K562 (cell line): Measurements from ENCODE around the gene TMEM203. TPM values are rescaled to one million over a fixed set of nuclear protein-coding genes. Genes with fewer than 3 reads are reported as not detected.

Experiments
- ATAC-seq: fragments of 200-7000 bp; cut with Tn5 transposase; 3 replicates; pipeline ENCODE4 v1.9.1; 2020; ENCODE audit warnings: moderate library complexity
- BruUV-seq: library from RNA; stranded (reverse); fragments of 400-500 nt; replicated peaks from 2 replicates; lab custom pipeline; 2021; lab: Mats Ljungman, UMichigan
- CTCF ChIA-PET: fragments of 300-600 bp; formaldehyde crosslinking; extraction: SDS; loops from one replicate; lab custom pipeline; 2021; ENCODE audit warnings: low intra/inter-chr PET ratio; lab: Yijun Ruan, JAX
- POLR2A ChIA-PET: fragments of 300-600, 350-650 bp; sonication (Branson Sonifier 250); formaldehyde crosslinking; extraction: SDS; loops from one replicate; lab custom pipeline; 2021; ENCODE audit warnings: antibody characterized with exemption, inconsistent platforms; lab: Yijun Ruan, JAX
- DNase-seq, 4 experiments: peaks; one replicate each; pipeline versions ENCODE4 v3.0.0 to v3.0.0-alpha.2; 2011 to 2018; ENCODE audit warnings: low spot score in 3 of 4, mixed read lengths in 3 of 4; ENCODE audit errors: extremely low read depth in 1 of 4
- FAIRE-seq: peaks from 2 replicates; lab custom pipeline; 2011; peaks lifted over from hg19 to GRCh38; lab: Jason Lieb, UNC
- H2AFZ ChIP-seq: 2 replicates; pipeline ENCODE4 v1.6.0; 2011; ENCODE audit warnings: low read depth, low read length, control low read depth, inconsistent platforms
- H3K27ac ChIP-seq: fragments of 200-600 bp; 3 replicates; pipeline ENCODE4 v1.8.0; 2011; ENCODE audit warnings: low read depth, mild to moderate bottlenecking, control low read depth, inconsistent platforms, low read length, moderate library complexity, mixed read lengths; ENCODE audit errors: extremely low read depth
- H3K27me3 ChIP-seq, 2 experiments: fragments of 300-600 bp in 1 of 2; 2 replicates in 1 of 2; 3 replicates in 1 of 2; pipeline versions ENCODE4 v1.6.0 to v1.8.0; 2011; ENCODE audit warnings: inconsistent platforms in 2 of 2, low read length in 2 of 2, mild to moderate bottlenecking in 1 of 2, mixed read lengths in 1 of 2, moderate library complexity in 1 of 2; ENCODE audit not compliant: control insufficient read depth in 2 of 2, insufficient read depth in 2 of 2
- H3K36me3 ChIP-seq: fragments of 300-600 bp; 3 replicates; pipeline ENCODE4 v1.8.0; 2011; ENCODE audit warnings: mild to moderate bottlenecking, low read length, inconsistent platforms; ENCODE audit not compliant: control insufficient read depth, insufficient read depth
- H3K4me1 ChIP-seq, 2 experiments: fragments of 200-600 bp in 1 of 2; replicated peaks in 1 of 2; 2 replicates in 1 of 2; 3 replicates in 1 of 2; pipeline versions ENCODE4 v1.5.1 to v1.8.0; 2011; ENCODE audit warnings: inconsistent platforms in 2 of 2, low read length in 2 of 2, mild to moderate bottlenecking in 1 of 2, mixed read lengths in 1 of 2, moderate library complexity in 1 of 2; ENCODE audit not compliant: control insufficient read depth in 2 of 2, insufficient read depth in 2 of 2
- H3K4me2 ChIP-seq: 2 replicates; pipeline ENCODE4 v1.6.1; 2011; ENCODE audit warnings: low read length, control low read depth, inconsistent platforms, mixed read lengths; ENCODE audit not compliant: insufficient read depth
- H3K4me3 ChIP-seq: fragments of 200-600 bp; sonication (generic), shearing (Covaris generic); 2 replicates; pipeline ENCODE4 v1.5.1; 2016; ENCODE audit warnings: control low read depth, inconsistent platforms
- H3K79me2 ChIP-seq: fragments of 200-600 bp; 3 replicates; pipeline ENCODE4 v1.8.0; 2011; ENCODE audit warnings: low read length, inconsistent platforms; ENCODE audit not compliant: control insufficient read depth, insufficient read depth
- H3K9ac ChIP-seq, 2 experiments: 2 replicates each; pipeline versions ENCODE4 v1.6.0 to v1.6.1; 2011; ENCODE audit warnings: low read depth in 2 of 2, low read length in 2 of 2, control low read depth in 1 of 2, inconsistent platforms in 1 of 2, mild to moderate bottlenecking in 1 of 2, mixed read lengths in 1 of 2; ENCODE audit not compliant: insufficient read depth in 1 of 2
- H3K9me1 ChIP-seq: one replicate; pipeline ENCODE4 v1.6.0; 2011; ENCODE audit warnings: inconsistent platforms, mild to moderate bottlenecking, low read length, moderate library complexity; ENCODE audit not compliant: control insufficient read depth, insufficient read depth
- H3K9me3 ChIP-seq: replicated peaks from 2 replicates; pipeline ENCODE4 v1.5.1; 2011; ENCODE audit warnings: low read depth, low read length, inconsistent platforms; ENCODE audit not compliant: control insufficient read depth, insufficient read depth
- H4K20me1 ChIP-seq: replicated peaks from 2 replicates; pipeline ENCODE4 v1.6.1; 2011; ENCODE audit warnings: low read length, inconsistent platforms, mixed read lengths; ENCODE audit not compliant: control insufficient read depth, insufficient read depth
- EGR1 ChIP-seq: fragments of 450-650 bp; conservative IDR thresholded peaks from 2 replicates; pipeline ENCODE4 v1.6.1; 2017; ENCODE audit warnings: mild to moderate bottlenecking
- GTF2F1 ChIP-seq: IDR thresholded peaks from 2 replicates; pipeline ENCODE4 v1.6.1; 2011; ENCODE audit warnings: low read depth, low read length, improper control_type of control experiment
- HNRNPK ChIP-seq: fragments of 200-400 bp; formaldehyde crosslinking; IDR thresholded peaks from one replicate; pipeline ENCODE4 v1.6.1; 2018; ENCODE audit warnings: mild to moderate bottlenecking, low read depth, low read length; ENCODE audit not compliant: poor library complexity, severe bottlenecking
- NR2C1 ChIP-seq, 2 experiments: fragments of 450-650 bp; IDR thresholded peaks; 2 replicates each; pipeline ENCODE4 v1.6.1; 2017; ENCODE audit warnings: mild to moderate bottlenecking in 2 of 2, antibody characterized with exemption in 1 of 2, inconsistent platforms in 1 of 2, missing compliant biosample characterization in 1 of 2, missing genetic modification characterization in 1 of 2
- NR2C2 ChIP-seq, 2 experiments: fragments of 200-800 bp in 1 of 2; sonication (Bioruptor generic) in 1 of 2; sonication (generic) in 1 of 2; formaldehyde crosslinking in 1 of 2; IDR thresholded peaks; 2 replicates each; pipeline versions ENCODE4 v1.6.1 to v1.8.0; 2016 to 2022; ENCODE audit warnings: mild to moderate bottlenecking in 1 of 2, missing compliant biosample characterization in 1 of 2, missing genetic modification characterization in 1 of 2, missing genetic modification reagents in 1 of 2
- NRF1 ChIP-seq, 2 experiments: fragments of 450-650 bp; IDR thresholded peaks in 1 of 2; conservative IDR thresholded peaks in 1 of 2; 2 replicates each; pipeline ENCODE4 v1.6.1; 2014; ENCODE audit warnings: mild to moderate bottlenecking in 2 of 2
- SRSF3 ChIP-seq: fragments of 200-400 bp; formaldehyde crosslinking; IDR thresholded peaks from 2 replicates; pipeline ENCODE4 v1.6.1; 2016; ENCODE audit warnings: mild to moderate bottlenecking, low read length, moderate library complexity; ENCODE audit not compliant: insufficient read depth
- TFAP4 ChIP-seq: sonication (generic); formaldehyde crosslinking; IDR thresholded peaks from 2 replicates; pipeline ENCODE4 v1.8.0; 2022; ENCODE audit warnings: missing genetic modification reagents, mild to moderate bottlenecking, moderate library complexity, borderline replicate concordance
- ZBTB7A ChIP-seq: IDR thresholded peaks from 2 replicates; pipeline ENCODE4 v1.6.1; 2011; ENCODE audit warnings: low read depth, mild to moderate bottlenecking, low read length, moderate library complexity, borderline replicate concordance; ENCODE audit not compliant: control insufficient read depth
- ZNF239 ChIP-seq: fragments of 250-450 bp; sonication (Bioruptor Pico); IDR thresholded peaks from 2 replicates; pipeline ENCODE4 v1.4.0; 2020; ENCODE audit warnings: mild to moderate bottlenecking
- ZNF668 ChIP-seq: fragments of 250-450 bp; sonication (Bioruptor Pico); IDR thresholded peaks from 2 replicates; pipeline ENCODE4 v1.8.0; 2022; ENCODE audit warnings: mild to moderate bottlenecking, inconsistent platforms
- ZNF780A ChIP-seq: fragments of 250-450 bp; sonication (Bioruptor Pico); IDR thresholded peaks from 2 replicates; pipeline ENCODE4 v1.5.0; 2021; ENCODE audit warnings: mild to moderate bottlenecking
- WGBS: fragments of 100-300 bp; shearing (Covaris generic); methylation state at CpG from one replicate; pipeline ENCODE4 v1.1.6; 2016; ENCODE audit warnings: low coverage, mixed read lengths; ENCODE audit not compliant: insufficient coverage; ENCODE audit errors: missing lambda C conversion rate; 5-methylcytosine and 5-hydroxymethylcytosine counted together
- in situ Hi-C: fragments of 300-500 bp; cut with MboI; formaldehyde crosslinking; loops from 4 replicates; pipeline ENCODE4 v1.15.0; 2018; ENCODE audit warnings: inconsistent platforms, mixed read lengths
- intact Hi-C: fragments of 100-400 bp; cut with micrococcal nuclease; formaldehyde crosslinking; loops from 2 replicates; pipeline ENCODE4 v1.14.2; 2022
- polyA plus RNA-seq, 8 experiments: library from polyadenylated mRNA; depleted of rRNA in 4 of 8; stranded (reverse) in 5 of 8; unstranded in 3 of 8; fragments of >200 nt; fragmentation: Nextera tagmentation in 2 of 8; fragmentation: Illumina TruSeq in 1 of 8; extraction: Ambion mirVana in 2 of 8; extraction: Trizol in 1 of 8; gene quantifications; 2 replicates each; pipeline versions ENCODE4 v1.2.1 to v1.2.3, GENCODE V29; 2011 to 2014; ENCODE audit warnings: inconsistent platforms in 1 of 8, missing spikeins in 1 of 8
- total RNA-seq, 7 experiments: library from RNA; depleted of rRNA in 6 of 7; stranded (reverse); fragments of >200 nt in 6 of 7; fragmentation: Illumina TruSeq in 2 of 7; extraction: Trizol in 2 of 7; gene quantifications; 2 replicates each; pipeline versions ENCODE4 v1.2.1 to v1.2.3, GENCODE V29; 2011 to 2021; ENCODE audit warnings: low replicate concordance in 1 of 7
- TF ChIP-seq, protein P1 (sequence below): fragments of 200-800 bp; sonication (Bioruptor generic); IDR thresholded peaks from 2 replicates; pipeline ENCODE4 v1.6.1; 2017; ENCODE audit warnings: missing genetic modification characterization, missing compliant biosample characterization
- TF ChIP-seq, protein P2 (sequence below): fragments of 450-650 bp; formaldehyde crosslinking; IDR thresholded peaks from 2 replicates; pipeline ENCODE4 v1.4.0; 2022; ENCODE audit warnings: missing genetic modification characterization

The TMEM203 gene
- total and polyA plus RNA-seq, 9 of the 15 experiments (the other 6 are each of a cell fraction or from before 2014, with no cell fraction given): 8.8 to 59.5 (median 37.6) TPM

- no peaks in the 10 kb centered on the region for H3K9me1 ChIP-seq
- ChIA-PET CTCF (no interaction called here), POLR2A (interaction anchor here (0.8 to 1.1 kb wide), 2 partner anchors 21 to 75 kb away, joined by 3 read pairs; partner anchors contain the start of gene SSNA1)
- peaks cover 29 to 55% of the 10 kb centered on the region in 2 experiments; a peak in 4 of 5 replicates for H3K27me3 ChIP-seq
- peak overlapping the region in 1 of 2 experiments; percentile 52; a peak in 1 of 4 replicates for H3K9ac ChIP-seq
- no peak overlapping the region for H2AFZ ChIP-seq
- DNase-seq (peak; percentile 69 to 88 (median 80)), ATAC-seq (peak; percentile 49), FAIRE-seq (no peak)
- H3K27ac ChIP-seq: no peak overlapping the region
- H3K4me2 ChIP-seq: no peak overlapping the region; the same call in 1 of the 2 replicates
- TF ChIP-seq, protein P1, sequence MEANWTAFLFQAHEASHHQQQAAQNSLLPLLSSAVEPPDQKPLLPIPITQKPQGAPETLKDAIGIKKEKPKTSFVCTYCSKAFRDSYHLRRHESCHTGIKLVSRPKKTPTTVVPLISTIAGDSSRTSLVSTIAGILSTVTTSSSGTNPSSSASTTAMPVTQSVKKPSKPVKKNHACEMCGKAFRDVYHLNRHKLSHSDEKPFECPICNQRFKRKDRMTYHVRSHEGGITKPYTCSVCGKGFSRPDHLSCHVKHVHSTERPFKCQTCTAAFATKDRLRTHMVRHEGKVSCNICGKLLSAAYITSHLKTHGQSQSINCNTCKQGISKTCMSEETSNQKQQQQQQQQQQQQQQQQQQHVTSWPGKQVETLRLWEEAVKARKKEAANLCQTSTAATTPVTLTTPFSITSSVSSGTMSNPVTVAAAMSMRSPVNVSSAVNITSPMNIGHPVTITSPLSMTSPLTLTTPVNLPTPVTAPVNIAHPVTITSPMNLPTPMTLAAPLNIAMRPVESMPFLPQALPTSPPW (CRISPR knock-in tag): peak; percentile 42; the same call in 1 of the 2 replicates
- TF ChIP-seq ZBTB7A: peak; percentile 51; the same call in 1 of the 2 replicates
- TF ChIP-seq NR2C2 (CRISPR knock-in tag; IDR thresholded peaks at IDR 0.05): no peak
- TF ChIP-seq NR2C2 (tag; IDR thresholded peaks at IDR 0.05): peak; percentile 28; the same call in 1 of the 2 replicates
- peak; percentile 89 for TF ChIP-seq TFAP4
- TF ChIP-seq HNRNPK: peak; percentile 46
- TF ChIP-seq ZNF668 (CRISPR knock-in tag): no peak
- TF ChIP-seq GTF2F1: no peak
- no peak; the same call in 1 of the 2 replicates for TF ChIP-seq NR2C1 (IDR thresholded peaks at IDR 0.05)
- TF ChIP-seq NR2C1 (tag; IDR thresholded peaks at IDR 0.05): 0 out of 2 replicates have a peak, but pooled peaks have one; percentile 22
- TF ChIP-seq ZNF780A: no peak
- TF ChIP-seq SRSF3: no peak
- no peak for TF ChIP-seq ZNF239 (CRISPR knock-in tag)
- TF ChIP-seq EGR1: peak; percentile 26; the same call in 1 of the 2 replicates
- TF ChIP-seq, protein P2, sequence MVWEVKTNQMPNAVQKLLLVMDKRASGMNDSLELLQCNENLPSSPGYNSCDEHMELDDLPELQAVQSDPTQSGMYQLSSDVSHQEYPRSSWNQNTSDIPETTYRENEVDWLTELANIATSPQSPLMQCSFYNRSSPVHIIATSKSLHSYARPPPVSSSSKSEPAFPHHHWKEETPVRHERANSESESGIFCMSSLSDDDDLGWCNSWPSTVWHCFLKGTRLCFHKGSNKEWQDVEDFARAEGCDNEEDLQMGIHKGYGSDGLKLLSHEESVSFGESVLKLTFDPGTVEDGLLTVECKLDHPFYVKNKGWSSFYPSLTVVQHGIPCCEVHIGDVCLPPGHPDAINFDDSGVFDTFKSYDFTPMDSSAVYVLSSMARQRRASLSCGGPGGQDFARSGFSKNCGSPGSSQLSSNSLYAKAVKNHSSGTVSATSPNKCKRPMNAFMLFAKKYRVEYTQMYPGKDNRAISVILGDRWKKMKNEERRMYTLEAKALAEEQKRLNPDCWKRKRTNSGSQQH (CRISPR knock-in tag): no peak
- TF ChIP-seq NRF1 (conservative IDR thresholded peaks at IDR 0.05 in 1 of 2, IDR thresholded peaks at IDR 0.05 in 1 of 2): peak; percentile 52 to 58
- H3K4me1 ChIP-seq: peaks cover 0 to 98% of the 10 kb centered on the region in 2 experiments; a peak in 2 of 5 replicates
- H3K9me3 ChIP-seq: no peaks in the 10 kb centered on the region
- H3K36me3 ChIP-seq: no peaks in the 10 kb centered on the region
- no peaks in the 10 kb centered on the region for H3K79me2 ChIP-seq
- WGBS: 9% methylated on average over 22 of the region's 57 CpGs
- no peaks in the 10 kb centered on the region; the same call in 1 of the 2 replicates for H4K20me1 ChIP-seq
- no TSS peak for BruUV-seq
- H3K4me3 ChIP-seq: no peak overlapping the region
- in situ Hi-C loops (no loop called here), intact Hi-C loops (no loop called here)
Measured at GRCh38 chr9:137167747-137168572, 37.5 kb downstream of the TMEM203 start.
